ENCODE results near the gene PLAU.
"Not testable (repeated sequence)": the region's sequence is repeated elsewhere in the genome, so short reads cannot be mapped to it uniquely, and the experiment has no call there.

PLAU gene

DNA sequence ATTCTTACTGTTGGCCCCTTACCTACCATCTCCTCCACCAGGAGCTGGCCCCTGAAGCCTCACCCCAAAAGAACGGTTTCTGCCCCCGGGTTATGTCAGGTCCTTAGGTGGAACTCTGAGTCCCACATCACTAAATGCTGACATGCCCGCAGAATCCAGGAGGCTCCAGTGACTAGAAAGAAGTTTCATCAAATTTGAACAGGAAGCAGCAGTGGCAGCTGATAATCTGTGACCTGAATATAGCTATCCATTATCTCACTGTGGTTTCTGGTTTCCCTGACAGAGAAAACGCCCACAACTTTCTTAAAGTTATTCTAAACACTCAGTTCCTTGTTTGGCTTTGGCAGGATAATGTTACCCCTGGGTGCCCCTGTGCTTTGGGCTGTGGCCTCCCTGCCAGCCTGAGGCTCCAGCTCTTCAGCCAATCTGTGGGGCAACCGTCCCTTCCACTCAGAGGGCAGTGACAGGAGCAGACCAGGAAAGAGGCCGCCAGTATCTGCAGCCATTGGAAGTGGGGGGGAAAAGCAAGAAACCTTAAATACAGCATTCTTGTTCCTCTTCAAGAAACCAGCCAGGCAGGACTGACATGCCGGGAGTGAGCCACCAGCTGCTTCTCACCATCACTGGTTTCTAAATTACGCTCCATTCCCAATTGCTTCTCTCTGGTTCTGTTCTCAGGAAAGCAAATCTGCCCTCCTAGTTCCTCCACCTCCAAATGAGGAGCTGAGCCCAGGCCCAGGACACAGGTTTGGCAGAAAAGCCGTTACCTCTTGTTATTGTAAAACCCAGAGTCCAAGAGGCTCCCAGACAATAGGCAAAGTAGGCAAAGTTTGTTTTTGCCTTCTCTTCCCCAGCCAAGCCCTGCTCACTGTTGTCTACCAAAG, 45.8 kb downstream of the PLAU start:
- no peak for DNase-seq

DNA sequence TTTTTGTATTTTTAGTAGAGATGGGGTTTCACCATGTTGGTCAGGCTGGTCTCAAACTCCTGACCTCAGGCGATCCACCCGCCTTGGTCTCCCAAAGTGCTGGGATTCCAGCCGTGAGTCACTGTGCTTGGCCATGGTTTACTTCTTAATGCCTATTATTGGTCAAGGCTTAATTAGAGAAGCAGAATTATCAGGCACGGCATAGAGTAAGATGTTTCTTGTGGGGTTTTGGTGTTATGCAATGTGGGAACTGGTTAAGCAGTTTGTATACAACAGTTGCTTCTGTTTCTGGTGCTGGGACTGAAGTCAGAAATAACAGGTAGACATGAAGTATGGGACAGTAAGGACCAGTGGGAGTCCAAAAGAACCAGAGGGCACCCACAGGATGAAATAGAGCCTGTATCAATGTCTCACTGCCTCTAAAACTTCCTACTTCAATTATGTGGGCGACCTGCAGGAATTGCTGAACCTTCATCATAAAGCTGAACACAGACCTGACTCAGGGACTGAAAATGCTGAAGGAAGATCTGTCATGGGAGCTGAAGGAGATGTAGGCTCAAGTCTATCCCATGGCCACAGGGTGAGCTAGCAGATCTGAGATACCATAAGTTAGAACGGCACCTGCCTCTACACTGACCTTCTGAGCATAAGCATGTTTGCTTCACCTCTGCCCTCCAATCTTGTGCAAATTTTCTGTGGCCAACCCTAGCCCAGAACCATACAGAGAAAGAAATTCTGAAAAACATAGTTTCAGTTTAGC, 48.7 kb downstream of the PLAU start:
- DNase-seq: no peak

DNA sequence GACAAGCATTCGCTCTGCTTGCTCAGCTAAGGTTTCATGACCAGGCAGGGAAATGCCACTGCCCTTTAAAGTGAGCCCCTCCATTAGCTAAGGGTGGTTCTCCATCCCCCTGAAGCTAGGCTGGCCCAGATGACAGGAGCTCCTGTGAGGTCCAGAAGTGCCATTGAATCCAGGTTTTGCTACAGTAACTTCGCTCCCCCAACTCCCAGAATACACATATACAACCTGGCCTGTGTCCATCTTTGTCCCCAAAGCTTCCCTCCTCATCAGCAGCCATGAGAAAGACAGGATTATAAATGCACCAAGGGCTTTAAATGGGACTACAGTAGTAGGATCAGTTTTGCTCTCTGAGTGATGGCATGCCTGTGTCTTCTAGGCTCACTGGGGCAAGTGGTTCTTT, 51.5 kb downstream of the PLAU start:
- DNase-seq: no peak

DNA sequence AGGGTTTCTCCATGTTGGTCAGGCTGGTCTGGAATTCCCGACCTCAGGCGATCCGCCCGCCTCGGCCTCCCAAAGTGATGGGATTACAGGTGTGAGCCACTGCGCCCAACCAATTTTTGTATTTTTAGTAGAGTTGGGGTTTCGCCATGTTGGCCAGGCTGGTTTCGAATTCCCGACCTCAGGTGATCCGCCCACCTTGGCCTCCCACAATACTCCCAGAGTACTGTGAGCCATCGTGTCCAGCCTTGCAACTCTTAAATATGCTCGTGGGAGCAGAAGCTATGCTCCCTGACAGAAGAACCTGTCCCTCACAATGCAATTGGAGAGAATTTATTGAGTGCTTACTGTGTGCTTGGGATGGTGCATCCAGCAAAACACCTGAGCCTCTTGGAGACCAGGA, 52.6 kb downstream of the PLAU start:
- DNase-seq: not testable (repeated sequence)

DNA sequence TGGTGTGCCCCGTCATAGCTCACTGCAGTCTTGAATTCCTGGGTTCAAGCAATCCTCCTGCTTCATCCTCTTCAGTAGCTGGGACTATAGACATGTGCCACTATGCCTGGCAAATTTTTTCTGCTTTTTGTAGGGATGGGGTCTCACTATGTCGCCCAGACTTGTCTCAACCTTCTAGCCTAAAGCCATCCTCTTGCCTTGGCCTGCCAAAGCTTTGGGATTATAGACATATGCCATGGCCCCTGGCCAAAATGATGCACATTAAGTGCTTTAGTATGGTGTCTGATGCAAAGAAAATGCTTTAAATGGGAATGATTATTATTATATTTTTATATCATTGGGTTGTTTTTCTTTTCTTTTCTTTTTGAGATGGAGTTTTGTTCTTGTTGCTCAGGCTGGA, 53.8 kb downstream of the PLAU start:
- DNase-seq: no peak

DNA sequence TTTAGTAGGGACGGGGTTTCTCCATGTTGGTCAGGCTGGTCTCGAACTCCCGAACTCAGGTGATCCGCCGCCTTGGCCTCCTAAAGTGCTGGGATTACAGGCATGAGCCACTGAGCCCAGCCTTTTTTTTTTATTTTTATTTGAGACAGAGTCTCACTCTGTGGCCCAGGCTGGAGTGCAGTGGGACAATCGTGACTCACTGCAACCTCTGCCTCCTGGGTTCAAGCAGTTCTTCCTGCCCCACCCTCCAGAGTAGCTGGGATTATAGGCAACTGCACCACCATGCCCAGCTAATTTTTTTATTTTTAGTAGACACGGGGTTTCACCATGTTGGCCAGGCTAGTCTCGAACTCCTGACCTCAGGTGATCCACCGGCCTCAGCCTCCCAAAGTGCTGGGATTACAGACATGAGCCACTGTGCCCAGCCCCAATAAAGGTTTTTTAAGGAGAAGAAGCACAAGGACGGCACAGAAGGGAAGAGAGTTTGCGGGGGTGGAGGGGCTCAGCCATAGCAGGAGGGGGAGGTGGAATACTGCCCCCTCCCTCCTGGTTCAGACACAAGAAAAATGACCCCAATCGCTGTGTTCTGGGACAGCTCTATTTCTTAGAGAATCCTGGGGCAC, 54.4 kb downstream of the PLAU start:
- DNase-seq: not testable (repeated sequence)

DNA sequence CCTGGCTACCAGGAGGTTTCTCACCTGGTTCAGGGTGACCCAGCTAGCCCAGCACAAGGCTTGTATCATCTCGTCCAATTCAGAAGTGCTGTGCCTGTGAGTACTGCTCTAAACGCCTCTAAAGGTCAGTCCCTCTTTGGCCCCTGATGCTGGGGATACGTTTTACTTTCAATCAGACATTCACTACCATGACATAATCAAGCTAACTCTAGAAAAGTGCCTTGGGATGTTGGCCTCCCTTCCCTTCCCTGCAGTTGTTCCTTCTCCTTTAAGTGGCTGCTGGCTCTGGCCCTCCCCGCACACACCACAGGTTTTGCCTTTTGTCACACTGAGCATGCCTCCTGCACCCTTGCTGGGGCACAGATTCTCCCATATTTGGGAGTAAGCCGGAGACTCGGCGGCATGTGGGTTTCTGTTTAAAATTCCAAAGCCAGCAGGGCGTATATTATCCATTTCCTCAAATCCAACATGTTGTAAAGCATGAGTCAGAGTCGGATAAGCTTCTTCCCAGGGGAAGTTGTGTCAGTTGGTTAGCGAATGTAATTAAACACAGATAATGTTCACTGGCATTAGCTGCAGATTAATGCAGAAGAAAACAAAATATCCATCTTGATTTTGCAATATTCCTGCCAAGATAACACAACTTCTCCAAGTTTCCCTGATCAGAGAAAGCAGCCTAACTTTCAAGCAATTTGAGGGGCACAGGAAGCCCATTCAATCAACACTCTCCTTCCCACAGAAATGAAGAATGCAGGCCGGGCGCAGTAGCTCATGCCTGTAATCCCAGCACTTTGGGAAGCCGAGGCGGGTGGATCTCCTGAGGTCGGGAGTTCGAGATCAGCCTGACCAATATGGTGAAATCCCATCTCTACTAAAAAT, 55.2 kb downstream of the PLAU start:
- no peak for DNase-seq

DNA sequence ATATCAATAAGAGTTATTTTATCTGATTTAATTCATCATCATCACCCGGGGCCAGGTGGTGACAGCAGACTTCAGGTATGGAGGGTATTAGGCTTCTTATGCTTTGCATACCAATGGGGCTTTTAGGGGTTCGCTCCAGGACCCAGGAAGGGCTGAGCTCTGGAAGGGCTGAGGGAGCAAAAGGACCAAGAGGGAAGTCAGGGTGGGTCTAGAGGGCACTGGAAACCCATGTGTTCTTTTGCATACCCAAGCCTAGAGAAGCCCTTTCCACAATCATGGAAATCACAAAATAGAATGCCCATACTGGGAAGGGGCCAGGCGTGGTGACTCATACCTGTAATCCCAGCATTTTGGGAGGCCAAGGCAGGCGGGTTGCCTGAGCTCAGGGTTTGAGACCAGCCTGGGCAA, 56.1 kb downstream of the PLAU start:
- no peak for DNase-seq
